Measurements from ENCODE around the gene GIMAP8. TPM values are rescaled to one million over a fixed set of nuclear protein-coding genes. Genes with fewer than 3 reads are reported as not detected.

The GIMAP8 gene
- total RNA-seq, 4 donors from 2014 or later = 7.1 to 18.5 (median 15.4) TPM

DNA sequence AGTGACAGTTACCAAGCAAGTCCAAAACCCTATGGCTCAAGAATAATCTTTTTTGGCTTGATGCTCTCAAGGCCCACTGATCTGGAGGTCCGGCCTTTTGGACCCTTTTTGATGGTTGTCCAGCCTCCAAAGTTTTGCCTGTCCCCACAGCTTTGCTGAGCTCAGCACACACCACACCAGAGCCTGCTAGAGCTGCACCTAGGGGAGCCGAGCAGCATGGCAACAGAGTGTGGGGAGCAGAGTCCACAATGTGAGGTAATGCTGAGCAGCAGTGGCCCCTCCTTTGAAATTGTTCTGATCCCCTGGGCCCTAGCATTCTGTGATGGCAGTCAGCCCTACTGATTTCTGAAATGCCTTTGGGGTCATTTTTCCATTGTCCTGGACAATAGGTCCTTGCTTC lies 73.6 kb downstream of the GIMAP8 start:
- Histone ChIP-seq H3K27ac (replicated peaks in 1 of 4) (no peak overlapping the region), H3K9me3 (peaks cover 0 to 12% (median 6%) of the 10 kb centered on the region in 4 donors), H3K36me3 (peaks cover 0 to 10% (median 0%) of the 10 kb centered on the region in 4 donors), H3K4me3 (no peak overlapping the region), H3K27me3 (no peaks in the 10 kb centered on the region), H3K4me1 (no peaks in the 10 kb centered on the region)
- intact Hi-C loops (cut with DNase I) = no loop called here
- 56% methylated on average over 2 of the region's 2 CpGs for WGBS
- TF ChIP-seq POLR2A (IDR thresholded peaks at IDR 0.05; ENCODE audit: low read depth) = no peak
- no peak for TF ChIP-seq CTCF (IDR thresholded peaks at IDR 0.05)
- no peak for TF ChIP-seq POLR2AphosphoS5 (IDR thresholded peaks at IDR 0.05)
- no peak for TF ChIP-seq EP300 (IDR thresholded peaks at IDR 0.05)
- DNase-seq (ENCODE audit: extremely low spot score) = no peak

Other genes with a start within 250 kb of the GIMAP8 start
- gene LRRC61, start 127.3 kb upstream of the GIMAP8 start, total RNA-seq = 10 to 100 TPM in 2 of 4 donors, 1 to 10 TPM in 2; 7.9 to 16.5 (median 12.4) TPM
- 10 to 100 TPM in 1 of 4 donors, 1 to 10 TPM in 3; 4.3 to 10.1 (median 4.8) TPM for gene ACTR3C, start 127.1 kb upstream of the GIMAP8 start, total RNA-seq
- gene RARRES2, start 109.0 kb upstream of the GIMAP8 start, total RNA-seq = 100 to 1,000 TPM; 143 to 193 (median 173) TPM
- 100 to 1,000 TPM in 2 of 4 donors, 10 to 100 TPM in 2; 66.8 to 143 (median 97.7) TPM for gene REPIN1, start 81.8 kb upstream of the GIMAP8 start, total RNA-seq
- 10 to 100 TPM in 3 of 4 donors, 1 to 10 TPM in 1; 6.6 to 19.8 (median 15.0) TPM for gene ZNF775, start 71.3 kb upstream of the GIMAP8 start, total RNA-seq
- 10 to 100 TPM; 15.8 to 22.0 (median 19.9) TPM for gene GIMAP7, start 64.2 kb downstream of the GIMAP8 start, total RNA-seq
- gene GIMAP4, start 116.8 kb downstream of the GIMAP8 start, total RNA-seq = 10 to 100 TPM; 18.3 to 35.3 (median 31.1) TPM
- 10 to 100 TPM; 25.7 to 45.9 (median 37.2) TPM for gene GIMAP6, start 181.8 kb downstream of the GIMAP8 start, total RNA-seq
- 1 to 10 TPM; 5.4 to 9.7 (median 6.5) TPM for gene GIMAP2, start 235.1 kb downstream of the GIMAP8 start, total RNA-seq

Measured in esophagus muscularis mucosa (tissue), 4 donors.